ENCODE measurements around the gene C4orf50. TPM values are rescaled to one million over a fixed set of nuclear protein-coding genes. Genes with fewer than 3 reads are reported as not detected.

C4orf50 gene
- total and polyA plus RNA-seq, 7 donors, result not detected

- Histone ChIP-seq H3K27me3 (ENCODE audit: insufficient read depth in 3 of 3, low read length in 2 of 3) (peaks cover 0 to 11% (median 0%) of the 10 kb centered on the region in 3 donors), H3K4me3 (no peak overlapping the region), H3K36me3 (ENCODE audit: insufficient read depth in 1 of 2, low read depth in 1 of 2) (no peaks in the 10 kb centered on the region), H3K27ac (no peak overlapping the region), H3K4me1 (no peaks in the 10 kb centered on the region), H3K9me3 (no peaks in the 10 kb centered on the region)
- intact Hi-C loops (cut with DNase I), result no loop called here
- DNase-seq (no peak), ATAC-seq (no peak)
- WGBS, 3 donors, result 76 to 88% (median 83%) methylated on average over 7 of the region's 7 CpGs
- TF ChIP-seq, protein P1, sequence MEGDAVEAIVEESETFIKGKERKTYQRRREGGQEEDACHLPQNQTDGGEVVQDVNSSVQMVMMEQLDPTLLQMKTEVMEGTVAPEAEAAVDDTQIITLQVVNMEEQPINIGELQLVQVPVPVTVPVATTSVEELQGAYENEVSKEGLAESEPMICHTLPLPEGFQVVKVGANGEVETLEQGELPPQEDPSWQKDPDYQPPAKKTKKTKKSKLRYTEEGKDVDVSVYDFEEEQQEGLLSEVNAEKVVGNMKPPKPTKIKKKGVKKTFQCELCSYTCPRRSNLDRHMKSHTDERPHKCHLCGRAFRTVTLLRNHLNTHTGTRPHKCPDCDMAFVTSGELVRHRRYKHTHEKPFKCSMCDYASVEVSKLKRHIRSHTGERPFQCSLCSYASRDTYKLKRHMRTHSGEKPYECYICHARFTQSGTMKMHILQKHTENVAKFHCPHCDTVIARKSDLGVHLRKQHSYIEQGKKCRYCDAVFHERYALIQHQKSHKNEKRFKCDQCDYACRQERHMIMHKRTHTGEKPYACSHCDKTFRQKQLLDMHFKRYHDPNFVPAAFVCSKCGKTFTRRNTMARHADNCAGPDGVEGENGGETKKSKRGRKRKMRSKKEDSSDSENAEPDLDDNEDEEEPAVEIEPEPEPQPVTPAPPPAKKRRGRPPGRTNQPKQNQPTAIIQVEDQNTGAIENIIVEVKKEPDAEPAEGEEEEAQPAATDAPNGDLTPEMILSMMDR (IDR thresholded peaks at IDR 0.05), result no peak
Observed at GRCh38 chr4:5919571-5919970, 98.7 kb downstream of the C4orf50 start.

GRCh38 chr4:5919044-5919443 is 99.2 kb downstream of the C4orf50 start:
- Histone ChIP-seq H3K27me3 (ENCODE audit: insufficient read depth in 3 of 3, low read length in 2 of 3) (peaks cover 0 to 11% (median 0%) of the 10 kb centered on the region in 3 donors), H3K9me3 (no peaks in the 10 kb centered on the region), H3K4me1 (no peaks in the 10 kb centered on the region), H3K36me3 (ENCODE audit: insufficient read depth in 1 of 2, low read depth in 1 of 2) (no peaks in the 10 kb centered on the region), H3K27ac (no peak overlapping the region), H3K4me3 (no peak overlapping the region)
- 70 to 81% (median 81%) methylated on average over 8 of the region's 8 CpGs for WGBS, 3 donors
- intact Hi-C loops (cut with DNase I), result no loop called here
- ATAC-seq (no peak), DNase-seq (no peak)
- TF ChIP-seq, protein P1 (IDR thresholded peaks at IDR 0.05), result no peak

DNA sequence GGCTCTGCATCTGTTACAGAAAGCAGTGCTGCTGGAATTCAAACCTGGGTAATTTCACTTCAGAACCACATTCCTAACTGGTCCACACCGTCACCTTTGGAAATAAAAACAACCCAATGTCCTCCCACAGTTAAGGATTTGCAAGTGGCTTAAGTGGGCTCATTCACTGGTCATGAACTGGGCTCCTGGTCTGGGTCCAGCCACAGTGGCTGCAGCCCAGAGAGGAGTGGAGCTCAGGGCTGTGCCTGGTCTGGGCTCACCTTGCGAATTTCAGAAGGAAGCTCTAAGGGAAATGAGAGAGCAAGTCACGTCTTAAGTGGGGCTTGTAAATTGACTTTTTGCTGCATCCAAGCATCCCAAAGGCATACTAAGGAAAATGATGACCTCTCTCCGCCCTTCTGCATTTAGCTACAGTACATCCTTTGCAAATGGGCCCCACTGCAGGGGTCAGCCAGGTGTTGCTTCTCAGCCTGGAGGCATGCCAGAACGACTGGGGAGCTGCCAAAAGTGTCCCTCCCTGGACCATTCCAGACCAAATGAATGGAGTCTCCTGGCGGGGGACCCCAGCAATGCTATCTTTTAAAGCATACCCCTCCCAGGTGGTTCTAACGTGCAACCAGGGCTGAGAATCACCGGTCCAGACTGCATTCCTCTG is 99.8 kb downstream of the C4orf50 start:
- no peaks in the 10 kb centered on the region for H3K36me3 ChIP-seq (ENCODE audit: insufficient read depth in 1 of 2, low read depth in 1 of 2)
- WGBS, 3 donors, result 38 to 42% (median 40%) methylated on average over 8 of the region's 8 CpGs
- TF ChIP-seq, protein P1 (IDR thresholded peaks at IDR 0.05), result no peak
- H3K27ac ChIP-seq, result no peak overlapping the region
- DNase-seq, result no peak
- no peak for ATAC-seq
- H3K27me3 ChIP-seq (ENCODE audit: insufficient read depth in 3 of 3, low read length in 2 of 3), result peaks cover 0 to 11% (median 0%) of the 10 kb centered on the region in 3 donors
- no peak overlapping the region for H3K4me3 ChIP-seq
- intact Hi-C loops (cut with DNase I), result no loop called here
- no peaks in the 10 kb centered on the region for H3K4me1 ChIP-seq
- H3K9me3 ChIP-seq, result no peaks in the 10 kb centered on the region

DNA sequence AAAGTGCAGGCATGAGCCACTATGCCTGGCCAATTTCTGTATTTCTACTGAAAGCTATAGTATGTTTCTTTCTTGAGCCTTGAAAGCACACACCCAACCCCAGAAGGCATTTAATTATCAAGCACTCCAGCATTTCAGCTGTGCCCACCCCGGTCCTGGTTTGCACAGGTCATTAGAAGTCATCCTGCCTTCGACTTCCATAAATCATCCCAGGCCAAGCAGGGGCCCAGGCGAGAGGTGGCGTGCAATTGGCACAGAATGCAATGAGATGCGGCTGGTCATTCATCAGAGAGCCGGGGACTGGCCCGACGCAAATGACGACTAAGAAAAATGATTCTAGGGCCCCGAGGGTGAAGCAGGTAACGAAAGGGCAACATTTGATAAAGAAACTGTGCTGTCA is 100.6 kb downstream of the C4orf50 start:
- TF ChIP-seq, protein P1 (IDR thresholded peaks at IDR 0.05), result no peak
- intact Hi-C loops (cut with DNase I), result no loop called here
- peaks cover 0 to 11% (median 0%) of the 10 kb centered on the region in 3 donors for H3K27me3 ChIP-seq (ENCODE audit: insufficient read depth in 3 of 3, low read length in 2 of 3)
- ATAC-seq (no peak), DNase-seq (no peak)
- no peak overlapping the region for H3K27ac ChIP-seq
- no peaks in the 10 kb centered on the region for H3K9me3 ChIP-seq
- H3K36me3 ChIP-seq (ENCODE audit: insufficient read depth in 1 of 2, low read depth in 1 of 2), result no peaks in the 10 kb centered on the region
- H3K4me3 ChIP-seq, result no peak overlapping the region
- H3K4me1 ChIP-seq, result no peaks in the 10 kb centered on the region
- 33 to 42% (median 41%) methylated on average over 11 of the region's 11 CpGs for WGBS, 3 donors

DNA sequence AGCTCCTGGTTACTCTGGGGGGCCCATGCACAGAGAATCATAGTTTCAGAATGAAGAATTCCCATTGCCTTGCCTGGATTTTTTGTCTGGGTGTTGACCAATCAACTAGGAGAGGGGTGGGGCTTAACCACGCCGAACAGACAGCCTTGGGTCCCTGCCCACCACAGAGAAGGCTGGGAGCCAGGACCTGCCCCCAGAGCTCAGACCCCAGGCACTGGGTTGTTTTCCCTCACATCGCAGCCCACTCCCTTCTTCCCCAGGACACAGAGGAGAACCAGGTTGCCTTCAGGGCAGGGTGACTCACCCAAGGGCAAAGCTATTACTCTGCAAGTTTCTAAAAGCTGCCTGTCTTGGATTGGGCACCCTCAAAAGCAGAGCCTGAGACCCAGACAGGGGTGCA is 102.0 kb downstream of the C4orf50 start:
- intact Hi-C loops (cut with DNase I), result no loop called here
- ATAC-seq (no peak), DNase-seq (no peak)
- H3K27ac ChIP-seq, result no peak overlapping the region
- no peak overlapping the region for H3K4me3 ChIP-seq
- TF ChIP-seq, protein P1 (IDR thresholded peaks at IDR 0.05), result no peak
- no peaks in the 10 kb centered on the region for H3K9me3 ChIP-seq
- 48 to 61% (median 52%) methylated on average over 3 of the region's 3 CpGs for WGBS, 3 donors
- peaks cover 0 to 5% (median 0%) of the 10 kb centered on the region in 3 donors for H3K27me3 ChIP-seq (ENCODE audit: insufficient read depth in 3 of 3, low read length in 2 of 3)
- H3K36me3 ChIP-seq (ENCODE audit: insufficient read depth in 1 of 2, low read depth in 1 of 2), result no peaks in the 10 kb centered on the region
- no peaks in the 10 kb centered on the region for H3K4me1 ChIP-seq
